Neural cell (in vitro differentiated cells): ENCODE results near the gene KIF2A. TPM values are rescaled to one million over a fixed set of nuclear protein-coding genes. Genes with fewer than 3 reads are reported as not detected.

Experiments used
- H2AFZ ChIP-seq: fragments of 200-600, 300-800 bp; sonication (generic), shearing (Covaris generic); 2 replicates; pipeline ENCODE4 v1.6.0; 2014; ENCODE audit warnings: low read depth, mild to moderate bottlenecking, antibody characterized with exemption, low read length, moderate library complexity
- H3F3A ChIP-seq: fragments of 200-600 bp; shearing (Covaris generic); 2 replicates; pipeline ENCODE4 v1.6.1; 2016; ENCODE audit warnings: mild to moderate bottlenecking, moderate library complexity, mixed read lengths, antibody characterized with exemption, low read length; ENCODE audit not compliant: insufficient read depth, poor library complexity, severe bottlenecking
- H3K27ac ChIP-seq: fragments of 200-600, 300-800 bp; sonication (generic), shearing (Covaris generic); 2 replicates; pipeline ENCODE4 v1.5.1; 2014; ENCODE audit warnings: mild to moderate bottlenecking, low read length, moderate library complexity
- H3K27me3 ChIP-seq: fragments of 300-800, 200-600 bp; sonication (generic), shearing (Covaris generic); 2 replicates; pipeline ENCODE4 v1.6.0; 2014; ENCODE audit warnings: mild to moderate bottlenecking, low read depth, low read length, moderate library complexity; ENCODE audit not compliant: insufficient read depth
- H3K36me3 ChIP-seq: fragments of 300-800, 200-600 bp; sonication (generic), shearing (Covaris generic); 2 replicates; pipeline ENCODE4 v1.5.1; 2014; ENCODE audit warnings: mild to moderate bottlenecking, antibody characterized with exemption, low read length, moderate library complexity; ENCODE audit not compliant: insufficient read depth
- H3K4me2 ChIP-seq: fragments of 300-800, 200-600 bp; sonication (generic), shearing (Covaris generic); 2 replicates; pipeline ENCODE4 v1.6.0; 2014; ENCODE audit warnings: mild to moderate bottlenecking, low read length
- H3K4me3 ChIP-seq: fragments of 300-800, 200-600 bp; sonication (generic), shearing (Covaris generic); 2 replicates; pipeline ENCODE4 v1.5.1; 2014; ENCODE audit warnings: mild to moderate bottlenecking, low read length, moderate library complexity
- H3K79me2 ChIP-seq: fragments of 200-600 bp; shearing (Covaris generic); replicated peaks from 2 replicates; pipeline ENCODE4 v1.6.0; 2014; ENCODE audit warnings: mild to moderate bottlenecking, low read length, moderate library complexity; ENCODE audit not compliant: insufficient read depth
- H3K9ac ChIP-seq: fragments of 300-800, 200-600 bp; sonication (generic), shearing (Covaris generic); 2 replicates; pipeline ENCODE4 v1.6.1; 2016; ENCODE audit warnings: mild to moderate bottlenecking, low read length, mixed read lengths
- H3K9me2 ChIP-seq: fragments of 200-600 bp; shearing (Covaris generic); 2 replicates; pipeline ENCODE4 v1.6.1; 2016; ENCODE audit warnings: mild to moderate bottlenecking, low read length, mixed read lengths; ENCODE audit not compliant: insufficient read depth
- H3K9me3 ChIP-seq: fragments of 200-600, 300-800 bp; sonication (generic), shearing (Covaris generic); 2 replicates; pipeline ENCODE4 v1.6.1; 2016; ENCODE audit warnings: mild to moderate bottlenecking, mixed run types, low read length, moderate library complexity, mixed read lengths
- H4K20me1 ChIP-seq: fragments of 200-600 bp; shearing (Covaris generic); 2 replicates; pipeline ENCODE4 v1.6.1; 2016; ENCODE audit warnings: mild to moderate bottlenecking, mixed run types; ENCODE audit not compliant: insufficient read depth
- CTCF ChIP-seq: fragments of 450-650 bp; IDR thresholded peaks from 2 replicates; pipeline ENCODE4 v1.5.1; 2014; ENCODE audit warnings: antibody characterized with exemption, mild to moderate bottlenecking, moderate library complexity; ENCODE audit not compliant: poor library complexity, severe bottlenecking
- EP300 ChIP-seq: fragments of 450-650 bp; conservative IDR thresholded peaks from 2 replicates; pipeline ENCODE4 v1.6.1; 2014; ENCODE audit warnings: antibody characterized with exemption, mild to moderate bottlenecking, moderate library complexity; ENCODE audit not compliant: poor library complexity, severe bottlenecking
- EZH2 ChIP-seq: fragments of 200-600, 300-800 bp; shearing (Covaris generic), sonication (generic); IDR thresholded peaks from 2 replicates; pipeline ENCODE4 v1.6.1; 2014; ENCODE audit warnings: antibody characterized with exemption, low read length, borderline replicate concordance, mild to moderate bottlenecking; ENCODE audit not compliant: insufficient read depth, poor library complexity, severe bottlenecking
- MXI1 ChIP-seq: fragments of 450-650 bp; conservative IDR thresholded peaks from 2 replicates; pipeline ENCODE4 v1.6.1; 2014; ENCODE audit warnings: antibody characterized with exemption, mild to moderate bottlenecking; ENCODE audit not compliant: poor library complexity, severe bottlenecking
- POLR2AphosphoS5 ChIP-seq: IDR thresholded peaks from 2 replicates; pipeline ENCODE4 v1.6.1; 2012
- RAD21 ChIP-seq: fragments of 450-650 bp; conservative IDR thresholded peaks from 2 replicates; pipeline ENCODE4 v1.6.1; 2014; ENCODE audit warnings: antibody characterized with exemption, mild to moderate bottlenecking, moderate library complexity
- REST ChIP-seq: IDR thresholded peaks from 2 replicates; pipeline ENCODE4 v1.6.1; 2012; ENCODE audit warnings: borderline replicate concordance
- SMC3 ChIP-seq: fragments of 450-650 bp; conservative IDR thresholded peaks from 2 replicates; pipeline ENCODE4 v1.6.1; 2014; ENCODE audit warnings: antibody characterized with exemption, mild to moderate bottlenecking, moderate library complexity; ENCODE audit not compliant: poor library complexity
- TAF1 ChIP-seq: IDR thresholded peaks from 2 replicates; pipeline ENCODE4 v1.6.1; 2012; ENCODE audit warnings: low read depth
- polyA plus RNA-seq: library from polyadenylated mRNA; depleted of rRNA; stranded (reverse); fragments of >200 nt; gene quantifications from 2 replicates; pipeline ENCODE4 v1.2.3, GENCODE V29; 2014

The KIF2A gene
- polyA plus RNA-seq, 1 donor from 2014 or later, result 68.4 TPM

GRCh38 chr5:62371409-62371808 lies 65.4 kb downstream of the KIF2A start:
- no peak overlapping the region for H3K4me2 ChIP-seq
- TF ChIP-seq MXI1 (no peak), CTCF (no peak), POLR2AphosphoS5 (no peak), RAD21 (no peak), SMC3 (no peak), REST (no peak), TAF1 (no peak)
- no peak overlapping the region for H3K9ac ChIP-seq
- H3K4me3 ChIP-seq, result no peak overlapping the region
- no peaks in the 10 kb centered on the region for H3K27me3 ChIP-seq
- H3K9me3 ChIP-seq, result no peaks in the 10 kb centered on the region
- H3K9me2 ChIP-seq, result no peaks in the 10 kb centered on the region
- no peaks in the 10 kb centered on the region for H3F3A ChIP-seq
- H4K20me1 ChIP-seq, result no peaks in the 10 kb centered on the region
- H2AFZ ChIP-seq, result no peak overlapping the region
- H3K36me3 ChIP-seq, result peaks cover 20% of the 10 kb centered on the region
- no peak overlapping the region for H3K27ac ChIP-seq
- no peaks in the 10 kb centered on the region for H3K79me2 ChIP-seq

GRCh38 chr5:62372600-62372999 lies 66.6 kb downstream of the KIF2A start:
- Histone ChIP-seq H3K9me2 (no peaks in the 10 kb centered on the region), H4K20me1 (no peaks in the 10 kb centered on the region), H3F3A (no peaks in the 10 kb centered on the region), H3K79me2 (no peaks in the 10 kb centered on the region), H3K4me3 (no peak overlapping the region), H3K27me3 (no peaks in the 10 kb centered on the region), H3K27ac (no peak overlapping the region), H3K9ac (no peak overlapping the region), H3K4me2 (no peak overlapping the region), H3K9me3 (no peaks in the 10 kb centered on the region), H2AFZ (no peak overlapping the region), H3K36me3 (peaks cover 20% of the 10 kb centered on the region)
- TF ChIP-seq EZH2 (no peak), SMC3 (no peak), MXI1 (no peak), POLR2AphosphoS5 (no peak), CTCF (no peak), RAD21 (no peak), TAF1 (no peak), REST (no peak), EP300 (no peak)
